HS-27A (cell line): ENCODE results near the gene TOM1.

Source experiments
- DNase-seq: peaks from one replicate; pipeline ENCODE4 v3.0.0-alpha.2; 2012; ENCODE audit warnings: low read depth, missing footprints

TOM1 gene

GRCh38 chr22:35324067-35324466, 24.4 kb downstream of the TOM1 start:
- no peak for DNase-seq

GRCh38 chr22:35324762-35325161, 25.1 kb downstream of the TOM1 start:
- DNase-seq = no peak

DNA sequence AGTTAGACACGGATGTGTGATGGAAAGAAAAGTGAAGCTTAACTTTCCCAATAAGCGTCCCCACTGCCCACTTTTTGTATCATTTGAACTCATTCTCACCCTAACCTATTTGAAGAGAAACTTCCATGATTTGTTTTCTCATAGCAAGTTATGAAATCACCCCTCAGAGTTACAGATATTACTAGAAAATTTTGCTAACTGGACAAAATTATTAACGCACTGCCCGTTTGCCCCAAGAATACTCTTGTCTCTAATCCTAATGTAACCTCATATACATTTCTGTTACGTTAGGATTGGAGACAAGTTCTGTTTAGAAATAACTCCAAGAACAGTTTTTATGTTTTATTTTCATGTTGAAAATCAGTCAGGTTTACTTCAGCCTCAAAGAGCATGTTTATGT, 25.5 kb downstream of the TOM1 start:
- no peak for DNase-seq

- no peak for DNase-seq
Measured at GRCh38 chr22:35326854-35327562, 27.3 kb downstream of the TOM1 start.

DNA sequence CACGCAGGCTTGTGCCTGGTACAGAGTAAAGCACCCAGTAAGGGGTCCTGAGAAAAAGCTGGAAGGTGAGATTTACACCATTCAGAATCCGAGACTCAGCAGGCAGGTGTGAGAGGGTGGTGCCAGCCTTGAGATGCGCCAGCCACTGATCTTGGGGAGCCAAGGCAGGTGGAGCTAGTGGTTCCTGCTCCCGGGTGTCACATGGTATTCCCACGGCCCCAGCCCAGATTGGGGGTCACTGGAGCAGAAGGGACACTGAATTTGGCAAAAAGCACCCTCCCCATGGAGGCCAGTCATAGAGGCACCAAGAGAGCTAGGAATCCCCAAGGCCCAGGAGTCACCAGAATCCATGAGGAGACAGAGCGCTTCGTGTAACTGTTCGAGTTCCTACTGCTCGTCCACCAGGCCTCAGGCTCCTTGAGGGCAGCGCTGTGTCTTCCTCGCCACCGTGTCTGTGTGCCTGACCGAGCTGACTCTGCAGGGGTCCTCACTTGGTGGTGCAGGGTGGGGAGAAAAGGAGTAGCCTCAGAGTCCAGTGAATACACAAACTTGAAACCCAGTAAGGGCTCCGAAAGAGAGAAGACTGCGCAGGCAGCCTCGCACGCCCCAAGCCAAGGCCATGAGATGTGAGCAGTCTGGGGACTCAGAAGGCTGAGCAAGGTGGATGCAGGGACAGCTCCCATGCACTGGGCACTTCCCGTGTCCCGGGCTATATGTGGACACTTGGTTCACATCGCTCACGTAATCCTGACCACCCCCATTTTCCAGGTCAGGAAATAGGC, 28.2 kb downstream of the TOM1 start:
- DNase-seq = no peak

DNA sequence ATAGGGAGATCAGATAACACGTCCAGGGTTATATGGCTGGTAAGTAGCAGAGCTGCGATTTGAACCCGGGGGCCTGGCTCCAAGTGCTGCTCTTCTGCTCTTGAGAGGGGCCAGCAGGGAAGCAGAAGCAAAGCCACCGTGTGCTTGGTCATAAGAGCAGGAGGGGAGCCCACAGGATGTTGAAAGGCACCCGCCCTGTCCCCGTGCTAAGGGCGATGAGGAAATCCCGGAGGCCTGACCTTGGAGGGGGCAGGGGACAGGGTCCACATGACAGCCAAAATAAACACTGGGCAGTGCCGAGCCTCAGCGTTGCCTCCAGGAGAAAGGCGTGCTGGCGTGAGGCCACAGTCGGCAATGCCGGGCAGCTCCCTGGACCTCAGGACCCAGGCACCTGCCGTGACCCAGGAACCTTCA, 28.8 kb downstream of the TOM1 start:
- DNase-seq = no peak

- no peak for DNase-seq
Measured at GRCh38 chr22:35329114-35329847, 29.6 kb downstream of the TOM1 start.

- no peak for DNase-seq
Measured at GRCh38 chr22:35330258-35330861, 30.7 kb downstream of the TOM1 start.

DNA sequence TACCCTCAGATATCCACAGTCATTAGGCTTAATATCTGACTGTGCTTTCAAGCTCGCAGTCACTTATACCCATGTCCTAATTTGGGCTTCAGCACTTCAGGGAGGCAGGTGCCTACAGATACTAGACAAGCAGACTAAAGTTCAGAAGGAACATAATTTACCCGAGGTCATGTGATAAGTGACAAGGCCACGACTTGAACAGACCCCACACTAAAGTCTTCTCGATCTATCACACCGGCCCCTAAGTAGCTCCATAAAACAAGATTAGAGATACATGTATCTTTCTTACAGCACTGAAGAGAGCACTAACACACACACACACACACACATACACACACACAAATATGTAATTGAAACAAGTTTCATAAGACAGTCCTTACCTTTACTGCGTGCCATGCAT, 32.6 kb downstream of the TOM1 start:
- DNase-seq = no peak

- DNase-seq = no peak
Measured at GRCh38 chr22:35333220-35333619, 33.5 kb downstream of the TOM1 start.

- no peak for DNase-seq
Measured at GRCh38 chr22:35334004-35334403, 34.3 kb downstream of the TOM1 start.

- no peak for DNase-seq
Measured at GRCh38 chr22:35335468-35335867, 35.8 kb downstream of the TOM1 start.

GRCh38 chr22:35335936-35336781, 36.5 kb downstream of the TOM1 start:
- no peak for DNase-seq

DNA sequence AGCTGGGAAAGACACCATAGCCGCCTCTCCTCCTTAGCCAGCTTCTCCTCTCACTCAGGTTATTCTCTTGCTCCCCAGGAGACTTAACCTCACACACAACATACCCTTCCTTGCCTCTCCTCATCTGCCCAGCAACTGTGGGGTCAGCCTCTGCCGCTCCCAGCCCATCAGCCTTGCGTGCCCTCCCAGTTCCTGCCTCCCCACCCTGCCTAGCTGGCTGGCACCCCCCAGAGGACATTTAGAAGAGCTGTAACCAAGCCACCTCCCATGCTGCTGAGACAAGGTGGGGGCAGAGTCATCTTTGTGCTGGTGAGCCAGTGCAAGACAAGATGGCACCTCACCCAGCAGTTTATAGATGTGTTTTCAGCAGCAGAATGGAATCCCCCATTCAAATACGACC, 38.2 kb downstream of the TOM1 start:
- DNase-seq = no peak

GRCh38 chr22:35341090-35341874, 41.6 kb downstream of the TOM1 start:
- DNase-seq = no peak

DNA sequence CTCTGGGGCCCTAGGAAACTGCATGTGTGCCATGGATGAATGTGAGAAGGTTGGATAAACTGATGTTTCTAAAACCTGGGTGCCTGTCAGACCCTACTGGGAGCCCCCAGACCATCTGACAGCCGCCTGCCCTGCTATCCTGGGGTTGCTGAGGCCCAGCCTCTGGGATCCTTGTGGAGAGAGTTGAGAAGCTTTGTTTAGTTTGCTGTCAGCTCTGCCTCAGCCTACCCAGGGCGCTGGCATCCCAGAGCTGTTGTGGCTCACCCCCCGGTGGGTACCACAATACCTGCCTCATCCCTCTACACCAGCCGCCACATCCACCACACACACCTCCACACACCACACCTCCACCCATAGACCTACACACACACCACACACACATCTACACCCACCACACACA, 42.7 kb downstream of the TOM1 start:
- DNase-seq = no peak

DNA sequence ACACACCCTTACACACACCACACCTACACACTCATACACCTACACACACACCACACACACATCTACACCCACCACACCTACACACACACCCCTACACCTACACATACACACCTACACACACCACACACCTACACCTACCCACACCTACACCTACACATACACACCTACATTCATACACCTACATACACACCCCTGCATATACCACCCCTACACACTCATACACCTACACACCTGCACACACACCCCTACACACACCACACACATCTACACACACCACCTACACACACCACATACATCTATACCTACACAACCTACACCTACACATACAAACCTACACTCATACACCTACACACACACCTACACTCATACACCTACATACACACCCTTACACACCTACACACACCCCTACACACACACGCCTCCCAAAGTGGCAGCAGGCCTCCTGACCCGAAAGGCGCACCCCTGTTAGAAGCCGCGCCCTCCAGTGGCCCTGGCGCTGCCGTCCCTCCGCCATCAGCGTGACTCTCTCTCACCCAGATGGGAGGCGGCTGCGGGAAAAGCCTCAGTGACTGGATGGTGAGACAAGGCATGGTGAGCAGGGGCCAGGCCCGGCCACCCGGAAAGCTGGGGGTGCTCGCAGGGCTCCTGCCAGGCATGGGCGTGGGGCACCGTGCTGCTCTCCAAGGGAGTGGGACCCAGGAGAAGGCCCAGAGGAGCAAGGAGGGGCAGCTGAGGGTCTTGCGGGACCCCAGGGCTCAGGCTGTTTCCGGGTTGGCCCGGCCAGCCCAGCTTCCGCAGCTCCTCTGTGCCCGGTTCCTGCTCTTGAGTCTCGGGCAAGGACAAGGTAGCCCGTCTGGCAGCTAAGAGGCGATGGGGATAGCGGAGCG, 44.2 kb downstream of the TOM1 start:
- no peak for DNase-seq

DNA sequence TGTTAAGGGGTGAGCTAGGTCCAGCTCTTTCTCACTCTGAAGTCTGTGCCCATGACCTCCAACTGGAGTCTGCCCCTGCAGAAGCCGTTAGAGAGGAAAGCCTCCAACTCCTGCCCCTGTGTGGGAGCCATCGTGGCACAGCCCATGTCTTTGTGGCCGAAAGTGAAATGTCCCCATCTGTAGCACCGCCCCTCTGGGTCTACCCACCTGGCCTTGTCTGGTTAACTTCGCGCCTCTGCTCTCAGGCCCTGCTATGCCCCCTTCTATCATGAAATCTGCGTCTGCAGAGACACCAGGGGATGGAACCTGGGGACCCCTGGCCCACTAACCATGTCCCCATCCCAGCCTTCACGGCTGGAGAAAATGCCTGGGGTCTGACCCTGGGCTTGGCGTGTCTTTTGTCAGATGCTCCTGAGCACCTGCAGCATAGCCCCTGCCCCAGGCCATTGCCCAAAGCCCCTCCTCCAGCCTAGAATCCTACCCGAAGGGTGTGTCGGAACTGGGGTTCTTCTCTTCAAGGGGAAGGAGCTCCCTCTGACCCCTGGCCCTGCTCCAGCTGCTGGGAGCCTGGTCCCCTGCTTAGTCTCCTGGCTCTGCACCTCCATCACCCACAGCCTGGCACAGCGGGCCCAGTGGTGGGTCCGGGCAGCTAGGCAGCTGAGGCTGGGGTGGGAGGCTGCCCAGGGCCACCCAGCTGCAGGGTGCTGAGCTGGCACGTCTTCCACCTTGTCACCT, 45.4 kb downstream of the TOM1 start:
- DNase-seq = no peak
